Tibial nerve (tissue), 4 donors: Measurements from ENCODE around the gene MAP7D1. TPM values are rescaled to one million over a fixed set of nuclear protein-coding genes. Genes with fewer than 3 reads are reported as not detected.
A peak's percentile ranks its signal among the peaks of the same experiment; 100 is the strongest.

ENCODE experiments used
- DNase-seq, 2 donors: peaks; one replicate each; pipeline ENCODE4 v3.0.0-alpha.2; 2019; ENCODE audit warnings: low spot score in 2 of 2
- H3K27ac ChIP-seq, 4 donors: fragments of 200-600 bp; sonication (generic) in 3 of 4; one replicate each; pipeline ENCODE4 v1.5.1; 2017 to 2019; ENCODE audit warnings: mild to moderate bottlenecking in 1 of 4
- H3K27me3 ChIP-seq, 2 donors: fragments of 200-600 bp; sonication (generic) in 1 of 2; one replicate each; pipeline versions ENCODE4 v1.5.1 to v1.6.0; 2017 to 2019
- H3K36me3 ChIP-seq, 3 donors: fragments of 200-600 bp; sonication (generic); one replicate each; pipeline ENCODE4 v1.5.1; 2018 to 2019
- H3K4me1 ChIP-seq, 4 donors: fragments of 200-600 bp; sonication (generic) in 3 of 4; one replicate each; pipeline ENCODE4 v1.5.1; 2017 to 2019
- H3K4me3 ChIP-seq, 4 donors: fragments of 200-600 bp; sonication (generic) in 3 of 4; one replicate each; pipeline ENCODE4 v1.5.1; 2017 to 2019; ENCODE audit warnings: mild to moderate bottlenecking in 1 of 4, moderate library complexity in 1 of 4
- H3K9me3 ChIP-seq, 4 donors: fragments of 200-600 bp; sonication (generic) in 3 of 4; one replicate each; pipeline ENCODE4 v1.5.1; 2017 to 2019
- CTCF ChIP-seq, 5 experiments: fragments of 200-600 bp in 3 of 5; fragments of 450-650 bp in 2 of 5; sonication (generic) in 3 of 5; IDR thresholded peaks; one replicate each; pipeline ENCODE4 v1.5.1; 2016 to 2019; ENCODE audit warnings: antibody characterized with exemption in 5 of 5, mild to moderate bottlenecking in 3 of 5, moderate library complexity in 2 of 5
- EP300 ChIP-seq, 2 donors: sonication (generic); formaldehyde crosslinking; IDR thresholded peaks; one replicate each; pipeline ENCODE4 v1.6.1; 2017; ENCODE audit warnings: antibody characterized with exemption in 2 of 2, mild to moderate bottlenecking in 1 of 2
- POLR2A ChIP-seq, 2 donors: fragments of 450-650 bp; IDR thresholded peaks; one replicate each; pipeline ENCODE4 v1.6.1; 2017; ENCODE audit warnings: antibody characterized with exemption in 2 of 2, mild to moderate bottlenecking in 2 of 2, moderate library complexity in 2 of 2
- WGBS, 2 donors: methylation state at CpG; one replicate each; pipeline ENCODE4 v1.1.5; 2018; 5-methylcytosine and 5-hydroxymethylcytosine counted together
- total RNA-seq, 4 donors: library from RNA; depleted of rRNA; stranded (reverse); fragments of >200 nt; gene quantifications; one replicate each; pipeline ENCODE4 v1.1.0, GENCODE V29; 2016

MAP7D1 gene
- total RNA-seq, 4 donors from 2014 or later = 85.0 to 184 (median 121) TPM

- WGBS, 2 donors = 57% methylated on average over 4 of the region's 4 CpGs
- Histone ChIP-seq H3K4me3 (no peak overlapping the region), H3K27me3 (no peaks in the 10 kb centered on the region), H3K9me3 (no peaks in the 10 kb centered on the region), H3K4me1 (peaks cover 0 to 51% (median 17%) of the 10 kb centered on the region in 4 donors), H3K36me3 (no peaks in the 10 kb centered on the region), H3K27ac (peak overlapping the region in 1 of 4 donors; percentile 20)
- DNase-seq = no peak
- TF ChIP-seq EP300 (IDR thresholded peaks at IDR 0.05) (no peak), CTCF (IDR thresholded peaks at IDR 0.05) (no peak), POLR2A (IDR thresholded peaks at IDR 0.05) (no peak)
These were observed 44.8 kb upstream of the MAP7D1 start for GRCh38 chr1:36111151-36111550.

- H3K9me3 ChIP-seq = no peaks in the 10 kb centered on the region
- no peak for TF ChIP-seq CTCF (IDR thresholded peaks at IDR 0.05)
- no peak for TF ChIP-seq EP300 (IDR thresholded peaks at IDR 0.05)
- no peak for TF ChIP-seq POLR2A (IDR thresholded peaks at IDR 0.05)
- H3K4me1 ChIP-seq = peaks cover 0 to 53% (median 20%) of the 10 kb centered on the region in 4 donors
- WGBS, 2 donors = 83 to 85% methylated on average over 9 of the region's 9 CpGs
- no peak for DNase-seq
- no peaks in the 10 kb centered on the region for H3K27me3 ChIP-seq
- H3K36me3 ChIP-seq = no peaks in the 10 kb centered on the region
- H3K27ac ChIP-seq = no peak overlapping the region
- no peak overlapping the region for H3K4me3 ChIP-seq
These were observed 43.1 kb upstream of the MAP7D1 start for GRCh38 chr1:36112823-36113222.

GRCh38 chr1:36114371-36114770 lies 41.6 kb upstream of the MAP7D1 start:
- TF ChIP-seq EP300 (IDR thresholded peaks at IDR 0.05) (no peak), CTCF (IDR thresholded peaks at IDR 0.05) (no peak), POLR2A (IDR thresholded peaks at IDR 0.05) (no peak)
- 66 to 75% methylated on average over 5 of the region's 5 CpGs for WGBS, 2 donors
- Histone ChIP-seq H3K27me3 (no peaks in the 10 kb centered on the region), H3K4me3 (no peak overlapping the region), H3K9me3 (no peaks in the 10 kb centered on the region), H3K4me1 (peaks cover 0 to 53% (median 24%) of the 10 kb centered on the region in 4 donors), H3K36me3 (no peaks in the 10 kb centered on the region), H3K27ac (peak overlapping the region in 2 of 4 donors; percentile 84 to 90)
- no peak for DNase-seq

GRCh38 chr1:36115200-36115669 lies 40.7 kb upstream of the MAP7D1 start:
- DNase-seq = no peak
- TF ChIP-seq CTCF (IDR thresholded peaks at IDR 0.05) = no peak
- TF ChIP-seq POLR2A (IDR thresholded peaks at IDR 0.05) = no peak
- TF ChIP-seq EP300 (IDR thresholded peaks at IDR 0.05) = peak in 1 of 2 donors; percentile 7
- Histone ChIP-seq H3K9me3 (no peaks in the 10 kb centered on the region), H3K27me3 (no peaks in the 10 kb centered on the region), H3K4me1 (peaks cover 0 to 58% (median 30%) of the 10 kb centered on the region in 4 donors), H3K27ac (peak overlapping the region; percentile 9 to 90 (median 69)), H3K4me3 (no peak overlapping the region), H3K36me3 (no peaks in the 10 kb centered on the region)
- 27 to 38% methylated on average over 5 to 6 of the region's 18 CpGs for WGBS, 2 donors

GRCh38 chr1:36115931-36116330 lies 40.0 kb upstream of the MAP7D1 start:
- H3K4me3 ChIP-seq = no peak overlapping the region
- peaks cover 0 to 61% (median 30%) of the 10 kb centered on the region in 4 donors for H3K4me1 ChIP-seq

More at GRCh38 chr1:36115931-36116330, 40.0 kb upstream of the MAP7D1 start:
- TF ChIP-seq EP300 (IDR thresholded peaks at IDR 0.05) (no peak), CTCF (IDR thresholded peaks at IDR 0.05) (no peak), POLR2A (IDR thresholded peaks at IDR 0.05) (no peak)
- DNase-seq = no peak
- Histone ChIP-seq H3K9me3 (no peaks in the 10 kb centered on the region), H3K36me3 (no peaks in the 10 kb centered on the region), H3K27me3 (no peaks in the 10 kb centered on the region), H3K27ac (peak overlapping the region in 3 of 4 donors; percentile 54 to 90 (median 84))
- 48 to 50% methylated on average over 5 of the region's 5 CpGs for WGBS, 2 donors
